ENCODE results near the gene ITIH5.

DNA sequence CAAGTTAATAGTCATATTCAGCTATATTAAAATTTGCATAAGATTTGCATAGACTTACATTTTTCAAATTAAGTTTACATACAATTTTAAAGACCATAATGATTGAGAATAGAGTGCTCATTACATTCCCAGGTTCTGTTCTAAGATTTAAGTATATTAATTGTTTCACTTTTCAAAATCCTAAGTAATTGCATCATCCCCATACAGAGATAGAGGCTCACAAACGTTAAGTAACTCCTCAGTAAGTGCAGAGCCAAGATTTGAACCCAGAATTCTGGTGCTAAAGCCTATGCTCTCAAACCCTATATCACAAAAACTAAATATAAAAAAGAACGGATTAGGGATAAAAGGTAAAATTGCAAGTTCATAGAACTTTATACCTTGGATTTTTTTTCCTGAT lies 2.1 kb downstream of the ITIH5 start:
- TF ChIP-seq CTCF (IDR thresholded peaks at IDR 0.05; ENCODE audit: poor library complexity, severe bottlenecking): no peak
- TF ChIP-seq POLR2AphosphoS5 (IDR thresholded peaks at IDR 0.05): no peak
- TF ChIP-seq MXI1 (conservative IDR thresholded peaks at IDR 0.05; ENCODE audit: poor library complexity, severe bottlenecking): no peak
- TF ChIP-seq EZH2 (IDR thresholded peaks at IDR 0.05; ENCODE audit: borderline replicate concordance, insufficient read depth, low read length, poor library complexity, severe bottlenecking): no peak
